Stimulated activated memory B cell treated with anti-CD40 and anti-IgM and Interleukin-4, amounts not matched to agents 10 μg/mL and 1 μg/mL and 100 μg/mL, for 72 hours (primary cell): Measurements from ENCODE around the gene POLR2J3.
"Not testable (repeated sequence)": the region's sequence is repeated elsewhere in the genome, so short reads cannot be mapped to it uniquely, and the experiment has no call there.

Source experiments
- ATAC-seq: fragments of 150-1000 bp; cut with Tn5 transposase; 2 replicates; pipeline ENCODE4 v1.10.0; 2021
- H3K27ac Mint-ChIP-seq: one replicate; pipeline ENCODE4 v1.8.0; 2022; ENCODE audit warnings: mild to moderate bottlenecking, mixed read lengths
- H3K27me3 Mint-ChIP-seq: one replicate; pipeline ENCODE4 v1.8.0; 2022; ENCODE audit warnings: mixed read lengths
- H3K36me3 Mint-ChIP-seq: one replicate; pipeline ENCODE4 v1.8.0; 2022; ENCODE audit warnings: mixed read lengths
- H3K4me1 Mint-ChIP-seq: one replicate; pipeline ENCODE4 v1.8.0; 2022; ENCODE audit warnings: mixed read lengths
- H3K4me3 Mint-ChIP-seq: one replicate; pipeline ENCODE4 v1.8.0; 2022; ENCODE audit warnings: mild to moderate bottlenecking, moderate library complexity, mixed read lengths
- H3K9me3 Mint-ChIP-seq: one replicate; pipeline ENCODE4 v1.8.0; 2022; ENCODE audit warnings: mixed read lengths

POLR2J3 gene

GRCh38 chr7:102543596-102543995 lies 28.8 kb downstream of the POLR2J3 start, which contains the start of gene UPK3BL2:
Gene UPK3BL2 (minus strand): TSS chr7:102543696. CDS start chr7:102543636, 60 bp downstream.
- not testable (repeated sequence) for H3K27me3 Mint-ChIP-seq, H3K4me3 Mint-ChIP-seq, H3K4me1 Mint-ChIP-seq, H3K9me3 Mint-ChIP-seq, ATAC-seq, H3K27ac Mint-ChIP-seq, H3K36me3 Mint-ChIP-seq

DNA sequence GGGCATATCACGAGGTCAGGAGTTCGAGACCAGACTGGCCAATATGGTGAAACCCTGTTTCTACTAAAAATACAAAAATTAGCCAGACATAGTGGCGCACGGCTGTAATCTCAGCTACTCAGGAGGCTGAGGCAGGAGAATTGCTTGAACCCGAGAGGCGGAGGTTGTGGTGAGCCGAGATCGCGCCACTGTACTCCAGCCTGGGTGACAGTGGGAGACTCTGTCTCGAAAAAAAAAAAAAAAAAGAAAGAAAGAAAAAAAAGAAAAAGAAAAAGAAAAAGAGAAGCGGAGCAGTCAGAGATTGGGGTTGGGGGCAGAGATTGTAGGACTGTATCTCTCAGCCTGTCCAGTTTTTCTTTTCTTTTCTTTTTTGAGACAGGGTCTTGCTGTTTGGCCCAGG lies 29.6 kb downstream of the POLR2J3 start:
- not testable (repeated sequence) for ATAC-seq, H3K36me3 Mint-ChIP-seq, H3K9me3 Mint-ChIP-seq, H3K27me3 Mint-ChIP-seq, H3K27ac Mint-ChIP-seq, H3K4me1 Mint-ChIP-seq, H3K4me3 Mint-ChIP-seq

GRCh38 chr7:102542083-102542482 lies 30.3 kb downstream of the POLR2J3 start:
- not testable (repeated sequence) for ATAC-seq, H3K36me3 Mint-ChIP-seq

GRCh38 chr7:102540604-102541003 lies 31.8 kb downstream of the POLR2J3 start:
- H3K4me3 Mint-ChIP-seq, H3K27me3 Mint-ChIP-seq, H3K27ac Mint-ChIP-seq, H3K9me3 Mint-ChIP-seq, H3K36me3 Mint-ChIP-seq, H3K4me1 Mint-ChIP-seq, ATAC-seq: not testable (repeated sequence)

More at GRCh38 chr7:102542083-102542482, 30.3 kb downstream of the POLR2J3 start:
- H3K4me3 Mint-ChIP-seq, H3K27ac Mint-ChIP-seq, H3K4me1 Mint-ChIP-seq, H3K27me3 Mint-ChIP-seq, H3K9me3 Mint-ChIP-seq: not testable (repeated sequence)

DNA sequence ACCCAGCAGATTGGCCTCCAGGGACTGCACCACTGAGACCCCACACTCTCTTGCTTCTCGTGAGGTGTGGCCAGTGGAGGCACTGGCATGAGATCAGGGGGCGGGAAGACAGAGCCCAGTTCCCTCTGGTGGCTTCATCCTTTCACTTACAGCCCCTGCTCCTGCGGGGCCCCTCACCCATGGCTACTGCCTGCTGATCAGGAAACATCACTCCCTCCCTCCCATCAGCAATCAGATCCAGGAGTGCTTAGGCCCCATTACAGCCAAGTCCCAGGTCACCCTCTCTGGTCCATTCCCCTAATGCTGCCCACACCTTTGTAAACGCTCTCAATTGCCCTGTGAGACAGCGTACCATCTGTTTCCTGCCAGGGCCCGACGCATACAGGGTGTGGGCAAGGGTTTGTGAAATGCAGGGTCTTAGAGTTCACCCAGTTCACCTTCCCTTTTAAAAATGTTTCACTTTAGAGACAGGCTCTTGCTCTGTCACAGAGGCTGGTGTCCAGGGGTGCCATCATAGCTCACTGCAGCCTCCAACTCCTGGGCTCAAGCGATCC lies 37.2 kb downstream of the POLR2J3 start:
- H3K27ac Mint-ChIP-seq, ATAC-seq, H3K4me3 Mint-ChIP-seq, H3K36me3 Mint-ChIP-seq, H3K27me3 Mint-ChIP-seq, H3K4me1 Mint-ChIP-seq, H3K9me3 Mint-ChIP-seq: not testable (repeated sequence)

DNA sequence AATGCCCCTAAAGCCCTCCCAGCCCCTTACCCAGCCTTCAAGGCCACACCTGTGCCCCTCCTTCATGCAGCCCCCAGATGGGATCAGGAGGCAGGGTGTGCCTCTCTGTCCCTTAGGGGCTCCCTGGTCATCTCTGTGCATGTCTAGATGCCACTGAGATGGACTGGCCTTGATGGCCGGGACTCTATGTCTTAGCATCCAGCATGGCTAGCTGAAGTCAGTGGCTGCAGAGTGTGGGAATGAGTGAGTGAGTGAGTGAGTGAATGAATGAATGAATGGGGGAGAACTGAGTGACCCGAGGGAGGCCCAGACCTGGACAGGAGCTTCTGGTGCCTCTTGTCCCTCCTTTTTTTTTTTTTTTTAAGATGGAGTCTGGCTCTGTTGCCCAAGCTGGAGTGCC lies 40.3 kb downstream of the POLR2J3 start:
- not testable (repeated sequence) for H3K4me1 Mint-ChIP-seq, H3K9me3 Mint-ChIP-seq, H3K27me3 Mint-ChIP-seq, H3K27ac Mint-ChIP-seq, H3K36me3 Mint-ChIP-seq, ATAC-seq, H3K4me3 Mint-ChIP-seq

DNA sequence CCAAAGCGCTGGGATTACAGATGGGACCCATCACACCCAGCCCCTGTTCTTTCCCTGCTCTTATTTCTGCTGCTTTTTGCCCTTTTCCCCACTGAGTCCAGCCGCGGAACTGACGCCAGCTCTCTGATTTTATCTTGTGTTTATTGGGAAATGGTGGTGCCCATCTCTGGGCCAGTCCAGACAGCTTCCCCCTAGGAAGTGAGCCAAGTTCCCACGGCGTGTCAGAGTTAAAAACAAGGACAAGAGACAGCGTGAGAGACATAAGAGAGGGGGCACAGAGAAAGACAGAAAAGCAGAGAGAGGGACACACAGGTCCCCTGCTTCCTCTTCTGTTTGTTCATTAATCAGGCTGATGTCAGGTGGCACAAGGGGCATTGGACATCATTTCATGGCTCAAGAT lies 40.8 kb downstream of the POLR2J3 start:
- ATAC-seq, H3K36me3 Mint-ChIP-seq, H3K4me3 Mint-ChIP-seq, H3K4me1 Mint-ChIP-seq, H3K27me3 Mint-ChIP-seq, H3K9me3 Mint-ChIP-seq, H3K27ac Mint-ChIP-seq: not testable (repeated sequence)

- H3K9me3 Mint-ChIP-seq, ATAC-seq, H3K27ac Mint-ChIP-seq, H3K27me3 Mint-ChIP-seq, H3K4me1 Mint-ChIP-seq, H3K36me3 Mint-ChIP-seq, H3K4me3 Mint-ChIP-seq: not testable (repeated sequence)
Measured at GRCh38 chr7:102527822-102528793, 44.3 kb downstream of the POLR2J3 start.

GRCh38 chr7:102527182-102527581 lies 45.2 kb downstream of the POLR2J3 start:
- H3K4me1 Mint-ChIP-seq, ATAC-seq, H3K9me3 Mint-ChIP-seq, H3K27me3 Mint-ChIP-seq, H3K36me3 Mint-ChIP-seq, H3K27ac Mint-ChIP-seq, H3K4me3 Mint-ChIP-seq: not testable (repeated sequence)

- H3K4me3 Mint-ChIP-seq, H3K36me3 Mint-ChIP-seq, ATAC-seq, H3K4me1 Mint-ChIP-seq, H3K27ac Mint-ChIP-seq, H3K9me3 Mint-ChIP-seq, H3K27me3 Mint-ChIP-seq: not testable (repeated sequence)
Measured at GRCh38 chr7:102524803-102525202, 47.6 kb downstream of the POLR2J3 start.

DNA sequence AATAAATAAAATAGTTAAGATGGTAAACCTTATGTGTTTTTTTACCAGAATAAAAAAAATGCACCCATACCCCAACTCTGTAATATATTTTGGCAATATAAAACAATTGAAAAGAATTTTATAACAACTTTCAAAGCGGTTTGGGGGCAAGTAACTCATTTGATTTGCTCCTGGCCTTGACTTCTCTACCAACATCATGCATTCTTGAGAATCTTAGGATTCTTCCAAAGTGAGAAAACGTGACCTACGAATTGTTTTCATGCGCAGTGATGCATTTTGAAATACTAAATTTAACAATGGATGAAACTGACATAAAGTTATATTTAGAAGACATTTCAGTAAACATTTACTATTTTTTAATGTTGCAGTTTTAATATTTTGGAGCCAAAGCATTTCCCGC lies 51.6 kb downstream of the POLR2J3 start:
- not testable (repeated sequence) for H3K9me3 Mint-ChIP-seq, H3K36me3 Mint-ChIP-seq, H3K27ac Mint-ChIP-seq, H3K4me3 Mint-ChIP-seq, H3K4me1 Mint-ChIP-seq, ATAC-seq, H3K27me3 Mint-ChIP-seq

DNA sequence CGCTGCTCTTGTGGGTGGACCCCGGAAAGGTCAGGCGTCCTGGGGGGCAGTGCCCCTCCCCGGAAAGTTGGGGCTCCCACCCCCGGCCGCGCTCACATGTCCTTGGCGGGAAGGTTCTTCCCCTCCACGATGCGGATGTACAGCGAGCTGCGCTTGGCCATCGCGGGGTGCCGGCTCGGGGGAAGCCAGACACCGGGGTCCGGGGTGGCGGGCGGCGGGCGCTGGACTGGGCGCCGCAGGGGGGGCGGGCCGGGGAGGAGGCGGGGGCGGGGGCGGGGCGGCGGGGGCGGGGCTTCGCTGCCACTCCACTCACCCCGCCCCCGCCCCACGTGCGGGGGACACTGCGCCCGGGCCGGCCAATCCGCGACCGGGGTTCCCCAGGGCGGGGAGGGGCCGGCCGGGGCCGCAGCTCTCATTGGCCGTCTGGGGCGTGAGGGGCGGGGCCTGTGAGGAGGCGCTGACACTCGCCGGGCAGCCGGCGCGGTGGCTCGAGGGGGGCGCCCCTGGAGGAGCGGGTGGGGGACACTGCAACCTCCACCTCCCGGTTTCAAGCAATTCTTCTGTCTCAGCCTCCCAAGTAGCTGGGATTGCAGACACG lies 54.7 kb downstream of the POLR2J3 start, which contains the start of gene RASA4B:
Gene RASA4B, minus strand, starts transcription at position 228 of the 598 bp plus-strand sequence. Its CDS starts 67 bp downstream, at position 161.
- H3K27ac Mint-ChIP-seq, H3K9me3 Mint-ChIP-seq, H3K4me1 Mint-ChIP-seq, H3K27me3 Mint-ChIP-seq, H3K36me3 Mint-ChIP-seq: not testable (repeated sequence)
- peak within 1 kb of the TSS; percentile 52 for H3K4me3 Mint-ChIP-seq
- ATAC-seq = peak; percentile 92
